Stimulated activated CD8-positive, alpha-beta memory T cell treated with anti-CD3 and anti-CD28 coated beads, Interleukin-12 subunit alpha, Interleukin-12 subunit beta, amount 100 ng/mL, for 1 hour (primary cell): ENCODE data around the gene DNAJA1.
"Not testable (repeated sequence)": the region's sequence is repeated elsewhere in the genome, so short reads cannot be mapped to it uniquely, and the experiment has no call there.

Experiments used
- DNase-seq: peaks from one replicate; pipeline ENCODE4 v3.0.0-alpha.2; 2020; ENCODE audit warnings: low read depth

Gene DNAJA1

DNA sequence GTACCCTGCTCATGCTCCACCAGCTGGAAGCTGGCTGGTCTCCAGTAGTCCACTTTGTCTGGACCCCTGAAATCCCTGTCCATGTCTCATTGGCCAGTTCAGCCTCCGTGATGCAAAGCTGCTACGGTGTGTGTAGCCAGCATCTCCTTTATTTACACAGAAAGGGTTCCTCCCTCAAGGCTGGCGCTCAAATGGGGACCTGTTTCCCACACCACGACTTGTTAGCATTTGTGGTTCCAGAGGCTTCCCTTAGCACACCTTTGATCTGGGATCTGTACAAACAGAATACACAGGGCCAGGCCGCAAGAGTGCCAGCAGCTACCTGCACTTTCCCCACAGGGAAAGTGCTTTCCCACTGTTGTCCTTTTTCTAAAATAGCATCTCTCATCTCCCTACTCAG, 57.1 kb downstream of the DNAJA1 start:
- DNase-seq, result no peak

DNA sequence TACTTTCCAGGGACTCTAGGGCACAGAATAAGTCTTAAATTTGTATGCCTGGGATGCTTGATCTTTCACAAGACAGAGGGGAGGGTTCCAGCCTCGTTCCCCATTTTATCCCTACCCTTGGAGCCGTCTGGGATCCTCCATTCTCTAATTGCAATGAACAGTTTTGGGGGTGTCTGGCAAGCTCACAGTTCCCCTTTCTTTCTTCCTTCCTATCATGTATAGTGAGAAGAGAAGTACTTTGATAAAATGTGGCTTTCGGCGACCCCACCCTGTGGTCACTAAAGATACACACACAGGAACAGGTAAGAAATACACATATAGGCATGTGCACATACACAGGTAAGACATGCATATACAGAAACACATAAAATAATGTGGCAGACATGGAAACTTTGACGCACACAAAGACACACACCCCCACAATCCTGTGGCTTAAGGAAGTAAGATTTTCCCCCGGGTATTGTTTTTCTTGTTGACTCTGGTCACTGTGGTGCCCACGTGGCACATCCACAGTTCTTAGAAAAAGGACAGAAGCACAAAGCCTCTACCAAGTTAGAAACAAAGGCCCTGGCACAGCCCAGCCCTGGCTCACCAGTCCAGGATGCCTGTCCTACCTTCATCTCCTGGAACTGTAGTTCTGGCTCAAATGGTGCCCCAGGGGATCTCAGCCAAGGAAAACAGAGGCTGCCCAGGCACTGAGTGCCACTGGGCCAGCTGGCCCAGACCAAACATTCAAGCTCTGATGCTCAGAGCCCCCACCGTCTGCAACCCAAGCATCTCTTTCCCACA, 57.7 kb downstream of the DNAJA1 start:
- DNase-seq, result no peak

DNA sequence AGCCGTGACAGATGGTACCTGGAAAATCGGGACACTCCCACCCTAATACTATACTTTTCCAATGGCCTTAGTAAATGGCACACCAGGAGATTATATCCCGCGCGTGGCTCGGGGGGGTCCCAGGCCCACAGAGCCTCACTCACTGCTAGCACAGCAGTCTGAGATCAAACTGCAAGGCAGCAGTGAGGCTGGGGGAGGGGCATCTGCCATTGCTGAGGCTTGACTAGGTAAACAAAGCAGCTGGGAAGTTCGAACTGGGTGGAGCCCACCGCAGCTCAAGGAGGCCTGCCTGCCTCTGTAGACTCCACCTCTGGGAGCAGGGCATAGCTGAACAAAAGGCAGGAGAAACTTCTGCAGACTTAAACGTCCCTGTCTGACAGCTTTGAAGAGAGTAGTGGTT, 60.6 kb downstream of the DNAJA1 start:
- DNase-seq, result not testable (repeated sequence)
